ENCODE measurements around the gene LRCH1.

The LRCH1 gene

GRCh38 chr13:46778890-46779289 is 225.9 kb downstream of the LRCH1 start:
- Histone ChIP-seq H3K36me3 (peaks cover 83% of the 10 kb centered on the region), H3K9me3 (no peaks in the 10 kb centered on the region), H3K4me3 (ENCODE audit: low read depth, low read length) (no peak overlapping the region), H3K27me3 (no peaks in the 10 kb centered on the region), H3K4me1 (peaks cover 3% of the 10 kb centered on the region; the same call in 1 of the 2 replicates)
- no peak for TF ChIP-seq CTCF (IDR thresholded peaks at IDR 0.05; ENCODE audit: low read depth, low read length)
- no peak for DNase-seq

- peaks cover 84% of the 10 kb centered on the region for H3K36me3 ChIP-seq
- DNase-seq: no peak
- H3K27me3 ChIP-seq: no peaks in the 10 kb centered on the region
- H3K9me3 ChIP-seq: no peaks in the 10 kb centered on the region
- no peaks in the 10 kb centered on the region for H3K4me1 ChIP-seq
- no peak for TF ChIP-seq CTCF (IDR thresholded peaks at IDR 0.05; ENCODE audit: low read depth, low read length)
- H3K4me3 ChIP-seq (ENCODE audit: low read depth, low read length): no peak overlapping the region
Measured at GRCh38 chr13:46782066-46782465, 229.1 kb downstream of the LRCH1 start.

- DNase-seq: no peak
- Histone ChIP-seq H3K4me3 (ENCODE audit: low read depth, low read length) (no peak overlapping the region), H3K9me3 (no peaks in the 10 kb centered on the region), H3K27me3 (no peaks in the 10 kb centered on the region), H3K4me1 (no peaks in the 10 kb centered on the region), H3K36me3 (peaks cover 80% of the 10 kb centered on the region)
- TF ChIP-seq CTCF (IDR thresholded peaks at IDR 0.05; ENCODE audit: low read depth, low read length): no peak
Measured at GRCh38 chr13:46782691-46783090, 229.7 kb downstream of the LRCH1 start.

DNA sequence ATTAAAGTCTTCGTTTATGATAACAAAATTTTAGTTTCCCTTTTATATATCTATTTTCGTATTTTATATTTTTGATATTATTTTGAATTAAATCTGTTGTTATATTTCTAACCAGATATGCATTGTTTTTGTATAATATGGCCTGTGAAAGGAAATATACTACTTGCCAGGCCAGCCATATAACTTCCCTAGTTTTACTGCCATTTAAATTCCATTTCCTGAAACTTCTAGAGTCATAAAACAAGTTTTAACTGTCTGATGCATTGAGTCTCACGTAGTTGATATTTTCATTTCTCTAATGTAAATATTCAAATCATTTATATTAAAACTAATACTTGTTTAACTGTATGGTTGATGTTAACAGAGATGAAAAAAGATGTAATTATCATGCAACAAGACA is 230.5 kb downstream of the LRCH1 start:
- no peak for TF ChIP-seq CTCF (IDR thresholded peaks at IDR 0.05; ENCODE audit: low read depth, low read length)
- Histone ChIP-seq H3K4me1 (no peaks in the 10 kb centered on the region), H3K27me3 (no peaks in the 10 kb centered on the region), H3K36me3 (peaks cover 77% of the 10 kb centered on the region), H3K9me3 (no peaks in the 10 kb centered on the region), H3K4me3 (ENCODE audit: low read depth, low read length) (no peak overlapping the region)
- DNase-seq: no peak

DNA sequence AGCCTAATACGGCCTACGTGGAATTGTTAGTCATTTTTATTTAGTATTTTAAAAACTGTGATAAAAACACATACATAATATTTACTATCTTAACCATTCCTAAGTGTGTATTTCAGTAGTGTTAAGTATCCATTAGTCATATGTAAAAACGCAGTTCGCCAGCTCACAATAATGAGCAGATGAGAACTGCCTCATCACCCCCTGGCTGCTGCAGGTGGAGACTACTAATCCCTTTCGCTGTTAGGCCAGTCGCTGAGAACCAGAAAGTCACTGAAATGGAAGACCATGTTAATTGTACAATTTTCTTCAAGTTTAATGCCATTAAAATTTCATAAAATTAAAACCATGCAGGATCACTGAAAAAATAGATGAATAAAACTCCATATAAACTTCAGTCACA is 242.4 kb downstream of the LRCH1 start:
- TF ChIP-seq CTCF (IDR thresholded peaks at IDR 0.05; ENCODE audit: low read depth, low read length): no peak
- H3K4me1 ChIP-seq: peaks cover 10% of the 10 kb centered on the region
- no peak for DNase-seq
- peaks cover 16% of the 10 kb centered on the region for H3K36me3 ChIP-seq
- no peaks in the 10 kb centered on the region for H3K27me3 ChIP-seq
- no peaks in the 10 kb centered on the region for H3K9me3 ChIP-seq
- H3K4me3 ChIP-seq (ENCODE audit: low read depth, low read length): no peak overlapping the region

DNA sequence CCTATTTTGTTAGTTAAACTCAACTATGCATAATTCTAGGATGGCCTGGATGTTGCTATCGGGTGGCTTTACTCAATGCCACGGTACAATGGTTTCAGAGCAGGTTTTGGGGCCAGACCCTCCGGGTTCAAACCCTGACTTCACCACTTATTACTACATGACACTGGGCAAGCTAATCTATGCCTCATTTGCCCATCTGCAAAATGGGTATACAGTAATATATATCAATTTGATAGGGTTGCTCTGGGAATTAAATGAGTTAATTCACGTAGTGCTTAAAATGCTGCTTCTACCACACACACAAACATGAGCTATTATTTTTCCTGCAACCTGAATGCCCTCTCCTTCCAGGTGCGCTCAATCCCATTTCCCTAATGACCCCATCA is 243.2 kb downstream of the LRCH1 start:
- no peak for DNase-seq
- no peaks in the 10 kb centered on the region for H3K27me3 ChIP-seq
- H3K9me3 ChIP-seq: no peaks in the 10 kb centered on the region
- peaks cover 10% of the 10 kb centered on the region; the same call in 1 of the 2 replicates for H3K36me3 ChIP-seq
- TF ChIP-seq CTCF (IDR thresholded peaks at IDR 0.05; ENCODE audit: low read depth, low read length): no peak
- peak overlapping the region; percentile 83 for H3K4me3 ChIP-seq (ENCODE audit: low read depth, low read length)
- peaks cover 10% of the 10 kb centered on the region for H3K4me1 ChIP-seq

Data from BE2C (cell line).